ENCODE data around the gene POLA1.

Gene POLA1

GRCh38 chrX:25043192-25043591 is 349.5 kb downstream of the POLA1 start:
- no peak for DNase-seq
